ENCODE data around the gene TUBB2B.

- TF ChIP-seq LARP7 (IDR thresholded peaks at IDR 0.05) (no peak), POLR2AphosphoS5 (IDR thresholded peaks at IDR 0.05; ENCODE audit: low read length) (no peak), EZH2 (IDR thresholded peaks at IDR 0.05; ENCODE audit: borderline replicate concordance, control insufficient read depth, low read depth, low read length) (no peak), EGR1 (IDR thresholded peaks at IDR 0.05; ENCODE audit: borderline replicate concordance in 1 of 2, low read depth in 2 of 2, low read length in 2 of 2) (no peak), BRCA1 (IDR thresholded peaks at IDR 0.05; ENCODE audit: low read depth, low read length) (no peak), TCF12 (IDR thresholded peaks at IDR 0.05; ENCODE audit: low read depth, low read length) (no peak), EP300 (IDR thresholded peaks at IDR 0.05; ENCODE audit: borderline replicate concordance in 1 of 2, control insufficient read depth in 1 of 2, low read depth in 2 of 2, low read length in 2 of 2) (no peak), NFIC (IDR thresholded peaks at IDR 0.05; ENCODE audit: low read depth, low read length) (no peak), RAD21 (IDR thresholded peaks at IDR 0.05; ENCODE audit: insufficient read depth, low read depth, low read length) (no peak), SMAD5 (IDR thresholded peaks at IDR 0.05; ENCODE audit: low read depth) (no peak), HDAC6 (IDR thresholded peaks at IDR 0.05; ENCODE audit: unreplicated experiment) (no peak)
- TF ChIP-seq, protein P1, sequence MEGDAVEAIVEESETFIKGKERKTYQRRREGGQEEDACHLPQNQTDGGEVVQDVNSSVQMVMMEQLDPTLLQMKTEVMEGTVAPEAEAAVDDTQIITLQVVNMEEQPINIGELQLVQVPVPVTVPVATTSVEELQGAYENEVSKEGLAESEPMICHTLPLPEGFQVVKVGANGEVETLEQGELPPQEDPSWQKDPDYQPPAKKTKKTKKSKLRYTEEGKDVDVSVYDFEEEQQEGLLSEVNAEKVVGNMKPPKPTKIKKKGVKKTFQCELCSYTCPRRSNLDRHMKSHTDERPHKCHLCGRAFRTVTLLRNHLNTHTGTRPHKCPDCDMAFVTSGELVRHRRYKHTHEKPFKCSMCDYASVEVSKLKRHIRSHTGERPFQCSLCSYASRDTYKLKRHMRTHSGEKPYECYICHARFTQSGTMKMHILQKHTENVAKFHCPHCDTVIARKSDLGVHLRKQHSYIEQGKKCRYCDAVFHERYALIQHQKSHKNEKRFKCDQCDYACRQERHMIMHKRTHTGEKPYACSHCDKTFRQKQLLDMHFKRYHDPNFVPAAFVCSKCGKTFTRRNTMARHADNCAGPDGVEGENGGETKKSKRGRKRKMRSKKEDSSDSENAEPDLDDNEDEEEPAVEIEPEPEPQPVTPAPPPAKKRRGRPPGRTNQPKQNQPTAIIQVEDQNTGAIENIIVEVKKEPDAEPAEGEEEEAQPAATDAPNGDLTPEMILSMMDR (IDR thresholded peaks at IDR 0.05 in 2 of 3, conservative IDR thresholded peaks at IDR 0.05 in 1 of 3; ENCODE audit: control insufficient read depth in 2 of 3, extremely low read depth in 1 of 3, insufficient read depth in 1 of 3, low read depth in 3 of 3, low read length in 3 of 3) = no peak
These were observed 38.7 kb upstream of the TUBB2B start for GRCh38 chr6:3266170-3266569.

All from GM12878 (cell line).